ENCODE results near the gene DDX25.

The DDX25 gene

DNA sequence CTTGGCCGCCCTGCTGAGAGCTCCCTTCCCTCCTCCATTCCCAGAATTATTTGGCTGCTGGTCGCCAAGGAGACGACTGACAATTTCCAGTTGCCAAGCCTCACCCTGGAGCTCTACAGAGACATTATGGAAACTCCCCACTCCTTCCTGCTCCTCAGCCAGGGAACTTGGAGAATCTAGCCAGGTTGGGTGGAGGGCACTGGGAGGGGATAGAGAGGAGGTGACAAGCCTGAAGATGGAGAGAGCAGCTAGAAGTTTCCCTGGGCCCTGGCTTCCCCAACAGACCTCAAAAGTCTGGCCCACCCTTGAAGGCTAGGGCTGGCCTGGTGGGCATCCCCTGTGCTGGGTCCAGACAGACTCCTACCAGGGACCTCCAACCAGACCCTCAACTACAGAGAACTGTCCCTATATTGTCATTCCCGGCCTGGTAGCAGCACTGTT is 34.8 kb downstream of the DDX25 start:
- no peak for FAIRE-seq

DNA sequence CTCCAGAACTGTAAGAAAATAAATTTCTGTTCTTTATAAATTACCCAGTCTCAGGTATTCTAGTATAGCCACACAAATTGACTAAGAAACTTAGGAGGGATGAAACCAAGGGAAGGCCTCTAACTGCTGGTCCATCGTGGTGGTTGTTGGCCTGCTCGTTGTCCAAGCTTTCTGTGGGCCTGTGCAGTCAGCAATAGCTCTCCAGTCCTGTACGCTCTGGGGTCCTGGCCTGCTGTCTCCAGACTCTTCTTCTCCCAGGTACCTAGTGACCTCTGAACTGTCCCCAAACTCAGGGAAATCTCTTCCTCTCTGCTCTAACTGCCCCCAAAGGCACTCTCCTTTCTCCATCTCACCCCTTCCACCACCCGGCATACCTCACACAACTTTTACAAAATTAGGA is 35.8 kb downstream of the DDX25 start:
- no peak for FAIRE-seq

- no peak for FAIRE-seq
These were observed 36.9 kb downstream of the DDX25 start for GRCh38 chr11:125941267-125941618.

DNA sequence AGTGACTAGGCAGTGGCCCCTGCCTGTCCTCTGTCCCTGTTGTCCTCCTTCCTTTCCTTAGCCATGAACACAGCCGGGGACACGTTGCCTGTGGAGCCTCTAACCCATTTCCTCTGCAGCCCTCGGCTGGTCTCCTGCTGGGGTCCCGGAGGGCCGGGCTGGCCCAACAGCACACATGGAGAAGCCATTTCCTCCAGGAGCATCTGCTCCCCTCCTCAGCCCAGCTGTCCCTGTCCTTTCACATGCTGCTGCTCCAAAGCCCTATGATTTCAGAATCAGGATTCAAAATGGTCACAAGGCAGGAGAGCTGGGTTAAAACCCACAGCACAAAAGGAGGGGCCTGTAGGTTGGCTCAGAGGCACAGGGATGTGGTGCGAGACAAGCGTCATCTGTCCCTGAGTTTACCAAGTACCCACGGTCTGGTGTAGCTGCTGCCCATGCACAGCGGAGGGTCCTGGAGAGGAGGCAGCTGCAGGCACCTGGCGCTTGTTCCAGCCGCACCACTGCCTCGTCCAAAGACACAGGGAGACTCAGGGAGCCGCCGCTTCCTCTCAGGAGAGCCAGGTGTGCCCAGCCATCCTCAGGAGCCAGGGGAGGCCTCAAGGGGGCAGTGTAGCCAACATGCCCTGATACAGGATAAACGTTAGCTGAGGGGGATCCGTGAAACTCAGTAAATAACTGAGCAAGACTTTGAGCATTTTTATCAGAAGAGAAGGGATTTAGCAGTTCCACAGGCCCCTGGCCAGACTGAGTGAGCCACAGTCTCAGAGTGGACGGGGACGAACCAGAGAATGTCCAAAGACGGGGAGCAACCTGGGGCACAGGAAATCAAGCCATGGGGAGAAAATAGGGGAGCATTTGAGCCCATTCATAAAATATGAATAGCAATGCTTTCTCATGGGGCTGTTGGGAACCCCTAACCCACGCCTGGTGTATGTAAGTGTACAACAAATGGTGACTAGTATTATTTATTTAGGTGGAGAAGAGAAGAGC is 37.6 kb downstream of the DDX25 start:
- no peak for FAIRE-seq

DNA sequence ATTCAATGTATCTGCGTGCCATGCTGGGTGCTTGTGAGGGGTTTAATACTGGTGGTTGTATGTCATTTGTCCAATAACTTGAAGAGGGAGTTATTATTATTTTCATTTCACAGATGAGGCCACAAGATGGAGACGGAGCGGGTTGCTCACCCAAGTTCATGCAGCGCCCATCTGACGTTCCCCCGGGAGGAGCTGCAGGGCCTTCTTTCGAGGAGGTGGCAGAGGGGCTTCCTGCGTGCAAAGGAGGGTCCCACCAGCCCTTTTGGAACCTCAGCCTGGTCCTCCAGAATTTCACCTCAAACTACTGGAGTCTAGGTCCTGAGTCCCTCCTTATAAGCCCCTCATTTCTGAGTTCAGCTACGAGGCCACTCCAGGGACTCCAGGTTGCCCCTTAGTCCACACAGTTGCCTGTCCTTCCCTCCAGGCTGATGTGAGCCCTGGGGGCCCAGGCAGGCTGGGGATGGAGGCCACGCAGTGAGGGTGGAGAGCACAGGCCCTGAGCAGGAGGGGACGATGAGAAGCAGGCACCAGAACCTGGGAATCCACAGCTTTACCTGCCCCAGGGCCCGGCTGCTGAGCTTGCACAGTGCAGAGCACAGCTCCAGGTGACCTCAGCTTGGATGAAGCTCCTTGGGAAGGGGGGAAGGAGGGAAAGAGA is 38.6 kb downstream of the DDX25 start:
- no peak for FAIRE-seq

DNA sequence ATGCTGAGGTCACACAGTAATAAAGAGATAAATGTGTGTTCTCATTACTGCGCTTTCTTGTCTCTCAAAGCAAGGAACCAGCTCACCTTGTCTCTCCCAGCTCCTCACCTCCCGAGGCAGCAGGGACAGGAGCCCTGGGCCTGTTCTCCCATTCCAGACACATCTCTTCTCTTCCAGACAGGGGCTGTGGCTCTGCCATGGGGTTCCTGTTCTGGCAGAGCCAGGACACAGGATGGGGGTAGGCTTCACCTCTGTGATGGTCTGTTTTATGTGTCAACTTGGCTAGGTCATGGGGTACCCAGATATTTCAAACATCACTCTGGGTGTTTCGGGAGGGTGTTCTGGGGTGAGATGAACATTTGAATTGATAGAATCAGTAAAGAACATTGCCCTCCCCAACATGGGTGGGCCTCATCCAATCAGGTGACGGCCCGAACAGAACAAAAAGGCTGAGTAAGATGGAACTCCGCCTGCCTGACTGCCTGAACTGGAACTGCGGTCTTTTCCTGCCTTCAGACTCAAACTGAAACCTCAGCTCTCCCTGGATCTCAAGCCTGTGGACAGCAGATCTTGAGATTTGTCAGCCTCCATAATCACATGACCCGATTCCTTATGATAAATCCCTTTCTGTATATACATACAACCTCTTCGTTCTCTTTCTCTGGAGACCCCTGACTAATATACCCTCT is 39.5 kb downstream of the DDX25 start:
- FAIRE-seq, result no peak

GRCh38 chr11:125944350-125945010 is 40.2 kb downstream of the DDX25 start:
- FAIRE-seq, result no peak

GRCh38 chr11:125945011-125945796 is 40.9 kb downstream of the DDX25 start:
- FAIRE-seq, result no peak

DNA sequence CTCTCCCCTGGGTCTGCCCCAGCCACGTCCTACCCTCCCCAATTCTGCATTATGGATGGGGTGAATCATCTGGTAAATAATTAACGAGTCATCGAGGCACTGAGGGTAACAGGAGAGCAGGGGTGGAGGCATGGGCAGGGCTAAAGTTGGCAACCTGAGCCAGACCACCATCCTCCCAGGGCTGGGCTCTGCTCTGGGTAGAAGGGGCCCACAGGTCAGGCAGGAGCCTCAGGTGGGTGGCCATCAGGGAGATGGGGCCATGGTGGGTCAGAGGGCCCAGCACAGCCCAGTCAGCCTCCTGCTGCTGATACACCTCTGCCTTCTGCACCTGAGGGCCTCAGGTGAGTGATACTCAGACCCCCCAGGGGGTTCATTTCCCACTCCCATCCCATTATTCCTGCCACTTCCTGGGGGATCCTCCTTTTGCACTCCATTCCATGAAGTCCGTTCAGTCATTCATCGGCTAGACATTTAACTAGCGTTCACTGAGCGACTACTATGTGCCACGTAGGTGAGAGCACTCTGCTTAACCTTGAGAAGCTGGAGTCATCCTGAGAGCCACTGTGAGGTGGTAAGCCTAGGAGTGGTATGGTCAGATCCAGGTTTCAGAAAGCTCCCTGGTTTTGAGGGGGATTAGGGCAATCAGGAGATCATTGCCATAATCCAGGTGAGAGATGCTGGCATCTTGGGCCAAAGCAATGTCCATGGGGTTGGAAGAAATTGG is 41.7 kb downstream of the DDX25 start, which contains the start of gene VSIG10L2:
Gene VSIG10L2 (plus strand): TSS at position 248 of the 724 bp plus-strand sequence. CDS start 12 bp downstream, at position 260.
- FAIRE-seq, result no peak

DNA sequence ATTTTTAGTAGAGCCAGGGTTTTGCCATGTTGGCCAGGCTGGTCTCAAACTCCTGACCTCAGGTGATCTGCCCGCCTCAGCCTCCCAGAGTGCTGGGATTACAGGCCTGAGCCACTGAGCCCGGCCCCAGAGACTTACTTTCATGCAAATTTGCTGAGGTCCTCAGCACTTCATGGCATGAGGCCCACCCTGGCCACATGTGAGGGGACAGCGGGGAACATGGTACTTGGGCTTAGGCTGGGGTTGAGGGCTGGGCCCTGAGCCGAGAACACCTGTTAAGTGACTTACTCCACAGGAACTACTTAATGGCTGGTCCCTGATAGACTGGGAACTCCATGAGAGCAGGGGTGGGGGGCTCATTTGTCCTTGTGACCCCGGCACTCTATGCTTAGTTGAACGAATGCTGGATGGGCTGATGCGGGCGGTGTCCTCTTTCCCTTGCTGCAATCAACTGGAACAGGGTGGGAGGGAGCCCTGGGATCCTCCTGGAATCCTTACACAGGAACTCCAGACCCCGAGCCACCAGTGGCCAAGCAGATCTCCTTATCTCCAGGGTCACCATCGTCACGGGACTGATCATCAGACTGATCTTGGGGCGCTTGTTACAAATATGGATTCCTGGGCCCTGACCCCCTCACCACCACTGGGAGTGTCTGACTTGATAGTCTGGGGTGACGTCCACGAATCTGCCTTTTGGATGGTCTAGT is 42.6 kb downstream of the DDX25 start:
- no peak for FAIRE-seq

DNA sequence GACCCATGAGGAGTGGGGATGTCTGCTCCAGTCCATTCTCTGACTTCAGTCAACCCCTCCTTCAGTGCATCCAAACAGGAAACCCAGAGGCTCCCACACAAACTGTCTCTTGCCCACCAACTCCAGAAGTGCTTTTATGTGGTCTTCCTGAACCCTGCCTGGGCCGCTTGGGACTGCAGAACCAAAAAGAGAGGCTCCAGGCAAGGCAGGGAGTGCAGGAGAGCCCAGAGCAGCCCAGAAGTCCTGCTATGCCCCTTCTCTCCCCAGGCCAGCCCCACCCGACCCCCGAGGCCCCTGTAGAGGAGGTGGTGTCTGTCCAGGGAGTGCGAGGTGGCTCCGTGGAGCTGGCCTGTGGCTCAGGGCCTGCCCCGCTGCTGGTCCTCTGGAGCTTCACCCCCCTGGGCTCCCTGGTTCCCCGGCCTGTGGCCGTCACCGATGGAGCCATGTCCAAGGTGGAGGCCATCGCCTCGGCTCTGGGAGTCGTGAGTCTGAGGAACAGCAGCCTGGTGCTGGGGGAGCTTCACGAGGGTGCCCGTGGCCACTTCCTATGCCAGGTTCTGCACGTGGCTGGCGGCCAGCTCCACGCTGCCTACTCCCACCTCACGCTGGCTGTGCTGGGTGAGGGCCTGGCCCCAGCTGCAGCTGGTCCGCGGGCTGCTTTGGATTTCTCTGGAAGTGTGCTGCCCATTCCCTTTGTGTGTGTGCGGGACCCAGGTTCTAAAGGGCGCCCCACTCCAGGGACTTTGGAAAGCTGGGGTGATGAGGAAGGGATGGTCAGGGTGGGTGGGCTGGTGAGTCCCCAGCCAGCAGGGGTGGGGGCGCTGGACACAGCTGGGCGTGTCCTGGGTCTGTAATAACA is 43.3 kb downstream of the DDX25 start:
- no peak for FAIRE-seq

DNA sequence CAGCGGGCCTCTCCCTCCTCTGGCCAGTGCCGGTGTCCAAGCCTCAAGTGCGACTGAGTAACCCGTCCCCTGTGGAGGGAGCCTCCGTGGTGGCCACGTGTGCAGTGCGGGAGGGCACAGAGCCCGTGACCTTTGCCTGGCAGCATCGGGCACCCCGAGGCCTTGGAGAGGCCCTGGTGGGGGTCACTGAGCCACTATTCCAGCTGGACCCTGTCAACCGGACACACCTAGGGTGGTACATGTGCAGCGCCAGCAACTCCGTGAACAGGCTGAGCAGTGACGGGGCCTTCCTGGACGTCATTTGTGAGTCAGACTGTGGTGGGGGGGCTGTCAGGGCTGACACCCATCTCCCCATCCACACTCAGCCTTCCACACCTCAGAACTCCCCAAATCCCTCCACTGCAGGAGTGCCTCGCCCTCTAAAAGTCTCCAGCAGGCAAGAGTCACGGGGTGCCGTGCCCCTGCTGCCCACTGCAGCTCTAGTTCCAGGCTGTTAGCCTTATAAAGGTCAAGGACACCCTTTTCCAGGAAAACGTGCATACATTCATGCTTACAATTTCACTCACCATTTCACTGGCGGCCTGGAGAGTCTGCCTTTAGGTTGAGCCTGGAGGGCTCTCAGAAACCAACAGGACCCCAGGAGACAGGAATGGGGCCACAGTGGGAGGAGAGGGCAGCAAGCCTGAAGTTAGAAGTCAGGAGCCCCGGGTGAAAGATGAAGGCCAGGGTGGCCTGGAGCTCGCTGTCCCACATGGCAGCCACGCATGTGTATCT is 44.2 kb downstream of the DDX25 start:
- no peak for FAIRE-seq

GRCh38 chr11:125949271-125950177 is 45.2 kb downstream of the DDX25 start:
- no peak for FAIRE-seq

DNA sequence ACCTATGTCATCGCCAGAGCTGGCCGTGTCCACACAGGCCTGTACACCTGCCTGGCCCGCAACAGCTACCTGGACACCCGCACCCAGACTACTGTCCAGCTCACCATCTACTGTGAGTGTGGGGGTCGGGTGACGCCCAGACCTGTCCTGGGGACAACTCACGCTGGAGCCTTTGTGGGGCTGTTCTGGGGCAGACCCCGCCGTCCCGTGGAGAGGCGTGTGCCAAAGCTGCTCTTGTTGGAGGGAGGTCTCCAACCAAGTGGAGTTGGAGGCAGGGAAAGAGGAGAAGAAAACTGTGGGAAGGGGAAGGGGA is 45.8 kb downstream of the DDX25 start:
- FAIRE-seq, result no peak

GRCh38 chr11:125950696-125951651 is 46.7 kb downstream of the DDX25 start:
- no peak for FAIRE-seq

DNA sequence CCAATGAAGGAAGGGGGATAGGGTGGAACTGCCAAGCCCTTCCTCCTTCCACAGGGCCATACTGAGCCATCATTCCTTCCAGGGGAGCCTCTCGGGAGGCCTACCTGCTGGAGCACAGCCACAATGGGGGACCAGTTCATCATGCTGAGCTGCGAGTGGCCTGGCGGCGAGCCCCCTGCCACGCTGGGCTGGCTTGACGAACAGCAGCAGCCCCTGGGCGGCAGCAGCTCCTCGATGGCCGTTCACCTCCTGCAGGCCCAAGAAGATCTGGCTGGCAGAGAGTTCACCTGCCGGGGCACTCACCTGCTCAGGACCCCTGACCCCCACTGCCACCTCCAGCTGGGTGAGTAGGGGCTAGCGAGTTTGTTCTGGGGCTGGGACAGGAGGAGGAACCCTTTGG is 47.4 kb downstream of the DDX25 start:
- FAIRE-seq, result no peak

- FAIRE-seq, result no peak
These were observed 48.3 kb downstream of the DDX25 start for GRCh38 chr11:125952559-125952958.

Measured in TTC549 (cell line).